Hematopoietic multipotent progenitor cell treated with erythropoietin and hydrocortisone succinate and interleukin-3 and kit ligand, for 17 days (in vitro differentiated cells): Measurements from ENCODE around the gene SNTG2.

Experiments
- DNase-seq: peaks from one replicate; pipeline ENCODE4 v3.0.0-alpha.2; 2015; ENCODE audit warnings: low spot score

Gene SNTG2

DNA sequence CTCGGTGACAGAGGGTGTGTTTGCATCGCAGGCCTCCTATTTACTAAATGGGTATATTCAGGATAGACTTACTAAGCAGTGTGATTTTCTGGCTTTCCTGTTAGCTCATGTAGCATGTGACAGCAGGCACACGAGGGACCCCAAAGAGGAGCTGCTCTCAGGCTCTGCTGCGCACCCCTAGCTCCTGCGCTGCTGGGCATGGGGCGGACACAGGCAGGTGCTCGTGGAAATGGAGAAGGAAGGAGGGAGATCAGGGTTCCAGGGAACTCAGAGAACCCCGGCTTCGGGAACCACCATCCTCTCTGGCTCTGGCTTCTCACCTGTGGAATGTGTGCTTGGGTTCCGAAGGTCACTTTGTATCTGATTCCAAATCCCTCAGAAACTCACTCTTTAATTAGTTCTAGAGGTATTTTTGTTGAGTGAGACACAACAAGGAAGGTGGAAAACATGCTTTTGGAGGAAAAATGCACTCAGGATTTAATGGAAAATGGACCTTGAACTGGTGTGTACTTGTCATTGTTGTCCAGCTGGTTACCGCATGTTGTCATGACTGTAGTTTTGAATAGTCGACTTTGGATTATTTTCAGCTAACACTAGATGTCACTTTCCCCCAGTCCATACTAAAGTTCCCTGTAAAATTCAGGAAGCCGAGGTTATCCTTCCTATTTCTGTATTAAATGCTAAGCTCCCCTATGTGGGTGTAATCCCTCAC is 3.5 kb downstream of the SNTG2 start:
- DNase-seq = no peak

DNA sequence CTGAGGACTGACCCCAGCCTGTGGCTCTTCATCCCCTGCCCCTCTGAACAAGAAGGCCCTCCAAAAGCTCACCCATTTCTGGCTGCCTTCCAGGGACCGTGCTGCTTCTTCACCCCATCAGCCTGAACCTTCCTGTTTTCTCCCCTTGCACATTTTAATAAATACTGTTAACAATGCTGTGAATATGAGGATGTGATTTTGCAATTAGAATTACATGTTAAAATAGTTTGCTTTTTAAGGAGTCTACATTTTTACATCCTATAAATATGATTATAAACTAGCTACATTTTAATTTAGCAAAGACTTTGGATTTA is 4.0 kb downstream of the SNTG2 start:
- no peak for DNase-seq

DNA sequence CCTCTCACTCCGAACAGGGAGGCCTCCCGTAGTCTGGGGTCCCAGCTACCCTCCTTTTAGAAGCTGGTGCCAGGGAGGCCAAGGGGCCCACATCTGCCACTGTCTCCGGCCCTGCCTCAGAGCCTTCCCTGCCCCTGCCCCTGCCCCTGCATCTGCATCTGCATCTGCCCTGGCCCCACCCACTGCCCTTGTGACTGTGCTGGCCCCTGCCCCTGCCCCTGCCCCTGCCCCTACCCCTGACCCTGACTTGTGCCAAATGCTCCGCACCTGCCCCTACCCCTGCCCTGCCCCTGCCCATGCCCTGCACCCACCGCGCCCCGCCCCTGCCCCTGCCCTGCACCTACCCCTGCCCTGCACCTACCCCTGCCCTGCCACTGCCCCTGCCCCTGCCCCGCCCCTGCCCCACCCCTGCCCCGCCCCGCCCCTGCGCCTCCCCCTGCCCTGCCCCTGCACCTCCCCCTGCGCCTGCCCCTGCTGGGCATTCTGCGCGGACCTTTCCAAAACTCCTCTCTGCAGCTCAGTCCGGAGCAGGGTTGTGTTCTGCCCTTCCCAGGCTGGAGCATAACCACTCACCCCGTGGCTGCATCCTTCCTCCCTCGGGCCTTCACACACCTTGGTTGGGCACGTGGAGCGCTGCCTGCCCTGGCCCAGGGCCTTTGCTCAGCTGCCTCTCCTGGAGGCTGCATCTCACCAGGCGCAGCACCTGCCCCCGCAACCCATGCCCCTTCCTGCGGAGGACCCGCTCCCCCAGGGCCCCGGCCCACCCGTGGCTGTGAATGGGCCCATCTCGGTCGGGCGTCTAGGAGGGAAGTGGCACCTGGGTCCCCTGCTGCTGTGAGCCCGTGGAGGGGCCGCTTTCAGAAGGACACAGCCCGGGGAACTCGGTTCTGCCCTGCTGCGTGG is 5.4 kb downstream of the SNTG2 start:
- no peak for DNase-seq

- DNase-seq = no peak
Observed at GRCh38 chr2:959457-959856, 8.8 kb downstream of the SNTG2 start.

DNA sequence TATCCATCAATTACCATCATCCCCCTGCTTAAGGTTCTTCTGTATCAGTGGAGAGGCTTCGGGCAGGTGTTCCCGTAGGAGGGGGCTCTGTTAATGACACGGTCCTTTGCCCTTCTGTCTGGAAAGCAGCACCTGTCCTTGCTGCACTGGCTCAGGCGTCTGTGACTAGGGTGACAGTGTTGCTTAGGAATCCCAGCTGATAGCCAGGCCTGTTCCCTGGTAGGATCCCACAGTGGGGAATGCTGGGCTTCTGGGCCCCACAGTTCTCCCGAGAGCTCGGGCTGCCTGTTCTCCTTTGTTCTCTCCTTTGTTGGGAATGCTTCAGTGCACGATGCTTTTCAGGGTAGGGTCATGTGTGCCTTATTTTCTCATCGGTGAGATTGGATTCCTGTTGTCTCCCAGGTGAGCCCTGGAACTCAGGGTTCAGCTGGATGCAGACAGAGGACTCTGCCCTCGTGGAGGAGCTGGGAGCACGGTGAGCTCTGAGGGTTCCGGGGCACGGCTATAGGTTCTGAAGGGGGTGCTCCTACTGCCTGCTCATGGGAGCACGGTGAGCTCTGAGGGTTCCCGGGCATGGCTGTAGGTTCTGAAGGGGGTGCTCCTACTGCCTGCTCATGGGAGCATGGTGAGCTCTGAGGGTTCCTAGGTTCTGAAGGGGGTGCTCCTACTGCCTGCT is 9.6 kb downstream of the SNTG2 start:
- no peak for DNase-seq

DNA sequence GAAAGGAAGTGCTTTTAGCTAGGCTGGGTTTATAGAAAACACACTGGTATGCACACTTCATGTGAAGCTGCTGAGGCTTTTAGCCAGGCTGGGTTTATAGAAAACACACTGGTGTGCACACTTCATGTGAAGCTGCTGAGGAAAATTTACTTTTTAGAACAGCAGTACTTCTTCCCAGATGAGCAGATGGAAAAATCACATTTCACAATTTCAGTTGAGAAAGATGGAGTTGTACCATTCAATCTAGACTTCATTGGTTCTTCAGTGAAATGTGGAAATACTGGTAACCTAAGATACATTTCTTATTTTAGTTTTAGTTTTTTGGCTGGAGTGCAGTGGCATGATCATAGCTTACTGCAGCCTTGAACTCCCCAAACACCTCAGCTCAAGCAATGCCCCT is 11.1 kb downstream of the SNTG2 start:
- DNase-seq = no peak

- DNase-seq = no peak
Observed at GRCh38 chr2:963876-964275, 13.2 kb downstream of the SNTG2 start.

GRCh38 chr2:964562-964961 is 13.9 kb downstream of the SNTG2 start:
- DNase-seq = no peak

GRCh38 chr2:965640-966147 is 15.0 kb downstream of the SNTG2 start:
- DNase-seq = no peak

GRCh38 chr2:973129-973528 is 22.5 kb downstream of the SNTG2 start:
- DNase-seq = no peak

DNA sequence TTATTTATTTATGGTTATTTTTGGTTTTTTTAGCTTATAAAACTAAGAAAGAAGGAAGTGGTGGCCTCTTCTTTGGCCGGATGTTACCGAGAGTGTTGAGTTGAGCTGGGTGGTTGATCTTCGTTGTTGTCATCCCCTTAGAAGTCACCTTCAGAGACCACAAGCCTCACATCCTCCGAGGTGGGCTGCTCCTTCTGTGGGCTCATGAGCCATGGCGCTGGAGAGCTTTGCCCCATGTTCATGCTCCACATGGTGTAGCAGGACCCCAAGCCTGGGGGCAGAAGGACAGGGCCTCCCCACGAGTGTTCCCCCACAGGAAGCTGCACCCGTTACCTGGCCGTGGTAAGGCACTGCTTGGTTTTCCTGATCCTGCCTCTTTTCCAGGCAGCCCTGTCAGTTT is 23.4 kb downstream of the SNTG2 start:
- no peak for DNase-seq

GRCh38 chr2:974502-974901 is 23.9 kb downstream of the SNTG2 start:
- DNase-seq = no peak

- no peak for DNase-seq
Observed at GRCh38 chr2:975095-975494, 24.4 kb downstream of the SNTG2 start.

GRCh38 chr2:979069-979928 is 28.6 kb downstream of the SNTG2 start:
- DNase-seq = no peak

- no peak for DNase-seq
Observed at GRCh38 chr2:980176-980575, 29.5 kb downstream of the SNTG2 start.

- no peak for DNase-seq
Observed at GRCh38 chr2:981258-981657, 30.6 kb downstream of the SNTG2 start.

- DNase-seq = no peak
Observed at GRCh38 chr2:981759-982158, 31.1 kb downstream of the SNTG2 start.

DNA sequence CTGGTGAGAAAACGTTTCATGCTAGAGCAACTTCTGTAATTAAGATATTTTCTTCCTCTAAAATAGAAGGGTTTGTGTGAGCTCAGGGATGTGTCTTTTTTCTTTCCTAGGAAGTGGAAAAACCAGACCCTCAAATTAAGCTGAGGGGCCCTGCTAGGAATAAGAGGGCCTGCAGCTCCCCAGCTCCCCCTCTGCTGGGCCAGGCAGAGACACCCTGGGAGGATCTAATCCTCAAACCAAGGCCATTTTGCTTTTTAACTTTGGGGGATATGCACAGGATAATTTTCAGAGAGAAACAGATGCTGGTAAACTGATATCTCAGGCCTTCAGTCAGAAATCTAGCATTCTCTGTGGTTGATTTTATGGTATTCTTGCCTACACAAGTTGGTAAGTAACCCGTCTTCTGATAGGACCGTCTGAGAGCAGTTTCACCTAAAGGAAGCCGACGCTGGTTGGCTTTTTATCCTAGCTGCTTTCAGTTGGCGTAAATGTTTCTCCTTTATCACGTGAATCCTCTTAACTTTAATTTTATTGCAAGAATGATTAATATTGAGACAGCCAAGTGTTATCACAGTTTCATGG is 34.8 kb downstream of the SNTG2 start:
- DNase-seq = no peak

DNA sequence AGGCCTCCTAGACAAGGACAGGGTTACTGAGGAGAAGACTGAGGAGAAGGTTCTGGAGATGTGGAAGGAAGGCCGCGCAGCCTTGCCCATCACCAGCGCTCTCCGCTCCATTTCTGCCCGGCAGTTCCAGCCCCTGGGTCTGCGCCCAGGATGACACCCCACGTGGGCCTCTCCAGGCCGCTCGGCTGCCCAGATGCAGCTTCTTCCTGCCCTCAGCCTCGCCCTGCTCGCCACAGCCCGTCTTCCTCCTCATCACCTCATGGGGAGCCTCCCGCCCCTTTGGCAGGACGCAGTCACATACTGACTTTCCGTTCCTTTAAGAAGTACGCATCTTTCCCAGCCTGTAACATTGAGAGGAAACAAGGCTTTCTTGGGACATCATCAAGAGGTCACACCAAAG is 37.1 kb downstream of the SNTG2 start:
- no peak for DNase-seq

GRCh38 chr2:989781-990467 is 39.3 kb downstream of the SNTG2 start:
- DNase-seq = no peak

- DNase-seq = no peak
Observed at GRCh38 chr2:990970-991369, 40.3 kb downstream of the SNTG2 start.
